OCI-LY3 (cell line): ENCODE measurements around the gene CLEC4F.

Experiments used
- CTCF ChIP-seq: fragments of 200-600, 300-600 bp; sonication (generic); IDR thresholded peaks from 2 replicates; pipeline ENCODE4 v1.5.1; 2014; ENCODE audit warnings: antibody characterized with exemption, low read length, low read depth
- EZH2phosphoT487 ChIP-seq: fragments of 200-600 bp; shearing (Covaris generic); IDR thresholded peaks from 2 replicates; pipeline ENCODE4 v1.6.1; 2018; ENCODE audit warnings: antibody characterized with exemption, mixed run types, low read depth

GRCh38 chr2:70834881-70835280 lies 14.5 kb upstream of the CLEC4F start:
- no peak for TF ChIP-seq CTCF
- TF ChIP-seq EZH2phosphoT487 = no peak
